NCI-H187 (cell line): Measurements from ENCODE around the gene TIGAR.

Experiments
- DNase-seq, 2 experiments: peaks; one replicate each; lab custom pipeline; 2025; lab: John Stamatoyannopoulos, UW

The TIGAR gene

GRCh38 chr12:4320853-4321701, at the start of gene TIGAR:
Gene TIGAR, plus strand, starts transcription at chr12:4321213. Its CDS starts 59 bp downstream, at chr12:4321272.
- peak; percentile 78 to 91 for DNase-seq

GRCh38 chr12:4271717-4272423, 49.1 kb upstream of the TIGAR start:
- no peak for DNase-seq

DNA sequence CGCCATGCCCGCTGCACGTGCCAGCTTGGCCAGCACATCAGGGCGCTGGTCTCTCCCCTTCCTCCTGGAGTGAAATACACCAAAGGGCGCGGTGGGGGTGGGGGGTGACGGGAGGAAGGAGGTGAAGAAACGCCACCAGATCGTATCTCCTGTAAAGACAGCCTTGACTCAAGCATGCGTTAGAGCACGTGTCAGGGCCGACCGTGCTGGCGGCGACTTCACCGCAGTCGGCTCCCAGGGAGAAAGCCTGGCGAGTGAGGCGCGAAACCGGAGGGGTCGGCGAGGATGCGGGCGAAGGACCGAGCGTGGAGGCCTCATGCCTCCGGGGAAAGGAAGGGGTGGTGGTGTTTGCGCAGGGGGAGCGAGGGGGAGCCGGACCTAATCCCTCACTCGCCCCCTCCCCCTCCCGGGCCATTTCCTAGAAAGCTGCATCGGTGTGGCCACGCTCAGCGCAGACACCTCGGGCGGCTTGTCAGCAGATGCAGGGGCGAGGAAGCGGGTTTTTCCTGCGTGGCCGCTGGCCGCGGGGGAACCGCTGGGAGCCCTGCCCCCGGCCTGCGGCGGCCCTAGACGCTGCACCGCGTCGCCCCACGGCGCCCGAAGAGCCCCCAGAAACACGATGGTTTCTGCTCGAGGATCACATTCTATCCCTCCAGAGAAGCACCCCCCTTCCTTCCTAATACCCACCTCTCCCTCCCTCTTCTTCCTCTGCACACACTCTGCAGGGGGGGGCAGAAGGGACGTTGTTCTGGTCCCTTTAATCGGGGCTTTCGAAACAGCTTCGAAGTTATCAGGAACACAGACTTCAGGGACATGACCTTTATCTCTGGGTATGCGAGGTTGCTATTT, 48.4 kb upstream of the TIGAR start:
- no peak for DNase-seq

DNA sequence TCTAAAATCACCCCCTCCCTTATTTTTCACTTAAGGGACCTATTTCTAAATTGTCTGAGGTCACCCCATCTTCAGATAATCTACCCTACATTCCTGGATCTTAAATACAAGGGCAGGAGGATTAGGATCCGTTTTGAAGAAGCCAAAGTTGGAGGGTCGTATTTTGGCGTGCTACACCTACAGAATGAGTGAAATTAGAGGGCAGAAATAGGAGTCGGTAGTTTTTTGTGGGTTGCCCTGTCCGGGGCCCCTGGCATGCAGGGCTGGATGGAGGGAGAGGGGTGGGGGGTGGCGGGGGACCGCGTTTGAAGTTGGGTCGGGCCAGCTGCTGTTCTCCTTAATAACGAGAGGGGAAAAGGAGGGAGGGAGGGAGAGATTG, 47.8 kb upstream of the TIGAR start:
- no peak for DNase-seq

- DNase-seq, result no peak
Measured at GRCh38 chr12:4273652-4274395, 47.2 kb upstream of the TIGAR start, which contains the start of gene CCND2. Gene CCND2, plus strand, starts transcription at chr12:4273762. Its CDS starts 279 bp downstream, at chr12:4274041.

- no peak for DNase-seq
Measured at GRCh38 chr12:4274396-4275015, 46.5 kb upstream of the TIGAR start.

DNA sequence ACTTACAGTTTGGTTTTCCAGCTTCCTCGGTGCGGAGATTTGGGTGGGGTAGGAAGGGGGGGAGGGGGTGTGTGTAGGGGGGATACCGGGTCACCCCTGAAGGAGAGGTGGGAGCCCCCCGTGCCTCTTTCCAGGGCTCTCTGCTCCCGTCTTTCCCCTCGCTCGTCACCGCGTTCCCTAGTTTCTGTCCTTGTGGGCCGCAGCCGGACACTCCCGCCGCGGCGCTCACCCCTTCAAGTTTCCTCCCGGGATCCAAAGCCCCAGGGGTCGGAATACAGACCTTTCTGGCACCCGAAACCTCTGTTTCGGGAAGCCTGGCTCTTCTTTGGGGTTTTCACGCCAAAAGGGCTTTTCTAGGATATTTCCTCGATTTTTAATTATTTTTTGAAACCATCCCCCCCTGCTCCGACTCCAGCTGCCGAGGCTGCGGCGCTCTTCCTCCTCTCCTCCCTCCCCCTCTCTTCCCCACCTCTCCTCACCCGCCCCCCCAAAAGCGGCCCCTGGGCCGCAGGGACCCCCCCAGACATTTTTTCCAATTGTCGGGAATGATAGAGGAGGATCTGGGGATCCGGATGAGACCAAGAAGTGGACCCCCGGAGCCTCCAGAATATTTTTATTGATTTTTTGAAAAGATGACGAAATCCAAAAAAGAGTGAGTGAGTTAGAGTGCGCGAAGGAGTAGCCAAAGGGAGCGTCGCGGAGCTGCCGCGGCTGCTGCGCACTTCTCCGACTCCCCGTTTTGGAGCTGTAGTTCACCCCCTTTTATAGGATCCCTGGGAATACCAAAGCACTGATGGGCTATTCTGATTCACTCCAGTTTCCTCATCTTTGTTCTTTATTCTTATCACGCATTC, 45.8 kb upstream of the TIGAR start:
- DNase-seq, result no peak

GRCh38 chr12:4275870-4276301, 45.1 kb upstream of the TIGAR start:
- no peak for DNase-seq

DNA sequence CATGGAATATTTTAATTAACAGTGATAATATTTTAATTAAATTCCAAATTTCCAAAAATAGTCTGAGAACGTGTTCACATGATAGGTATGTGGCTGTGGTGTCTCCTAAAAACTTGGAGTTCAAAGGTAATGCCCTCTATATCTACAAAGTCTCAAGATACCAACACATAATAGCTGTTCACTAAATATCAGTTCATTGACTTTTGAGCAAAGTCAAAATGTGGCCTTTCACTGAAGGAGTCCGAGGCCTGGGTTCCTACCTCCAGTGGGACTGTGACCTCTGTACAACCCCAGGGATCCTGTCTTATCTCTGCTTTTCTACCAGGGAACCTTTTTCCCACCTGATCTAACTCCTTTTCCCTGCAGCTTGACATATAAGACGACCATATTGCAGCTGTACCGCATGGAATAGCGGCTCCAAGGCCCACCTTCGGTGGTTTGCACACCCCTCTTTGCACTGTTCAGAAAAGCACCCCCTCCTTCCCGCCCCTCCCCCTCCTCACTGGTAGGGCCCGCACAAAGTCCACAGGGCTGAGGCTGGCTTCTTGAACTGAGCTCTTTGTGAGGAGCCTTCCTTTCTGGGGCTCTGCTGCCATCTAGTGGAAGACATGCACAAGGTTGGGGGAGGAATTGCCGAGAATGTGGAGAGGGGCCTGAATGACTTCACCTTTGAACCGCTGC, 44.3 kb upstream of the TIGAR start:
- DNase-seq, result peak in 1 of 2 experiments; percentile 35

GRCh38 chr12:4277205-4277543, 43.8 kb upstream of the TIGAR start:
- no peak for DNase-seq

GRCh38 chr12:4277857-4278256, 43.2 kb upstream of the TIGAR start:
- no peak for DNase-seq

DNA sequence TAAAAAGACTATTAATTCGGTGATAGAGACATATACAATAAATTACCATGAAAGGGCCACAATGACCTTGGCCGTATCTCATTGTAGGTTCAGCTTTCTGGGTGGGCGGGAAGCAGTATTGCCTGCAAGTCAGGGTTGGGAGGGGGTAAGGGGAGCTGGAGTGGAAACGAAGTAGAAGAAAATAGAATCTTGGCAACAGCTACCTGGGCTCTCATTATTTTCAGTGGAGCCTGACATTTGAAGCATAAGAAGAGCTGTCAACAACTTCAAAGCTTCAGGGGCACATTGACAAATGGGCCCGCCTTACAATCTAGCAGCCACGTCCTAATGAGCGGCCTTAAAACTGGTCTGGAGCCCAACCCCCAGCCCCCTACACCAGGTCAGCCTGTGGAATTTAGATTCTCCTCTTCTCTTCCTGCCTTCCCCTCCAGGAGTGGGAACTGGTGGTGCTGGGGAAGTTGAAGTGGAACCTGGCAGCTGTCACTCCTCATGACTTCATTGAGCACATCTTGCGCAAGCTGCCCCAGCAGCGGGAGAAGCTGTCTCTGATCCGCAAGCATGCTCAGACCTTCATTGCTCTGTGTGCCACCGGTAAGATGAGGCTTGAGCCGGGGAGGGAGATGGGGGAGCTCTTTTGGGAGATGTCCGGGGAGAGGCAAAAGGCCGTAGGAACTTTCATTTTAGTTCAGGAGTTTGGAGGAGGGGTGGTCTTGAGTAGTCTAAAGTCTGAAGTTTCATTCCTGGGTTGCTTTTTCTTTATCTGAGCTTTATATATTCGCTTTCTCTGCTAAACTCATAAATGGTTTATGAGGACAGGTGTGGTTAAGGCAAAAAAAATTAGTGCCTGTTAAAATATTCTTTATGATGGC, 42.5 kb upstream of the TIGAR start:
- no peak for DNase-seq

DNA sequence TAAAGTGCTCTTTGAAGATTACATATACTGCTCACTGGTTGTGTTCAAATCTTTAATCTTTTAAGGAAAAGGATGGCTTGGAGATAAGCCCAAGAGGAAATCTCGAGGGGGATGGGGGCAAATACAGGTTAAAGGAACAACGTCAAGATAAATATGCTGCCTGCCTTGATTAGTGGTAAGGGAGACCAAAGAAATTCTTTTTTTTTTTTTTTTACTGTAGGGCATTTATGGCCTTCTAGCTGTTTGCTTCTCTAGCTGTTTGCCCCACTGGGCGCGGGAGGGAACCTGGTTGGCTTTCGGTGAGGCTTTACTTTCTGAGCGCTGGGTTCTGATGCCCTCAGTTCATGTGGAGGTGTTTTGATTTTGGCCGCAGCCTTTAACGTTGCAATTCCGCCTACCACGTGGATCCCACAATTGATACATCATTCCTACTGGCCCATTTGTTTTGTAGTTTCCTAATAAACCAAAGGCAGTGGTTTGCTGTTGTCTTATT, 41.8 kb upstream of the TIGAR start:
- DNase-seq, result no peak

GRCh38 chr12:4280351-4281163, 40.5 kb upstream of the TIGAR start:
- DNase-seq, result no peak

DNA sequence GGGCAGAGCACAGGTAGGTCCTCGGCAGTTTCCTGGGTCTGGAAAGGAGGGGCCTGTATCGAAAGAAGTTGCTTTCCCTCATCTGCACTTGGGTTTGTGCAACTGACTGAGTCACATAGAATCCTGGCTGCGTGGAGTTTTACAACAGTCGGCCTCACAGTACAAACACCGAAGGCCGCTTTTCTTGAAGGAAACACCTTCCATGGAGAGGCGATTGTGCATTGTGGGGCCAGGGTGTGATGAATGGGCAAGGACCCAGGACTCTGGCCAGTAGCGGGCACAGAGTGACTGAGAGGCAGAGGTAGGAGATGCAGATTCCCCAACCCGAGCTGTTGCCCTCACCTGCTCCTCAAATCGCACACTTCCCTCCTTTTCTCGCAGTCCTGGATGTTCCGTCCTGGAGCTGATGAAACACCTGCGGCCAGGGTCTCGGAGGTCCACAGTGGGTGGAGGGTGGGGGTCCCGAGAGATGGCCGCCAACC, 39.8 kb upstream of the TIGAR start:
- DNase-seq, result no peak

GRCh38 chr12:4282103-4282891, 38.7 kb upstream of the TIGAR start:
- DNase-seq, result no peak
